ENCODE measurements around the gene HTT.
A peak's percentile ranks its signal among the peaks of the same experiment; 100 is the strongest.
"Not testable (repeated sequence)": the region's sequence is repeated elsewhere in the genome, so short reads cannot be mapped to it uniquely, and the experiment has no call there.

HTT gene

GRCh38 chr4:3046623-3047022 lies 27.9 kb upstream of the HTT start:
- DNase-seq, result no peak

- DNase-seq, result peak; percentile 39
Measured at GRCh38 chr4:3047464-3048286, 26.8 kb upstream of the HTT start.

GRCh38 chr4:3051141-3051897 lies 23.2 kb upstream of the HTT start:
- DNase-seq, result not testable (repeated sequence)

- DNase-seq, result no peak
Measured at GRCh38 chr4:3054169-3054759, 20.2 kb upstream of the HTT start.

GRCh38 chr4:3059943-3060342 lies 14.5 kb upstream of the HTT start:
- DNase-seq, result no peak

GRCh38 chr4:3060946-3061345 lies 13.5 kb upstream of the HTT start:
- DNase-seq, result no peak

GRCh38 chr4:3062471-3062870 lies 12.0 kb upstream of the HTT start:
- DNase-seq, result peak; percentile 72

GRCh38 chr4:3065551-3065950 lies 8.9 kb upstream of the HTT start:
- no peak for DNase-seq

- no peak for DNase-seq
Measured at GRCh38 chr4:3066836-3067400, 7.6 kb upstream of the HTT start.

GRCh38 chr4:3067473-3068001 lies 6.9 kb upstream of the HTT start:
- DNase-seq, result no peak

GRCh38 chr4:3069661-3070199 lies 4.8 kb upstream of the HTT start:
- DNase-seq, result no peak

- peak; percentile 72 for DNase-seq
Measured at GRCh38 chr4:3070709-3071500, 3.6 kb upstream of the HTT start.

- DNase-seq, result no peak
Measured at GRCh38 chr4:3071811-3072210, 2.7 kb upstream of the HTT start.

GRCh38 chr4:3073158-3074077 lies 1.1 kb upstream of the HTT start:
- DNase-seq, result no peak

- peak; percentile 72 for DNase-seq
Measured at GRCh38 chr4:3074846-3075651, 568 bp downstream of the HTT start.

- no peak for DNase-seq
Measured at GRCh38 chr4:3075652-3075981, 1.1 kb downstream of the HTT start.

- no peak for DNase-seq
Measured at GRCh38 chr4:3077796-3078195, 3.3 kb downstream of the HTT start.

GRCh38 chr4:3079694-3080123 lies 5.2 kb downstream of the HTT start:
- no peak for DNase-seq

GRCh38 chr4:3082925-3083515 lies 8.5 kb downstream of the HTT start:
- DNase-seq, result no peak

- DNase-seq, result no peak
Measured at GRCh38 chr4:3083732-3084131, 9.3 kb downstream of the HTT start.

Measured in fibroblast of skin of right biceps (primary cell).